ENCODE measurements around the gene RALGAPB. TPM values are rescaled to one million over a fixed set of nuclear protein-coding genes. Genes with fewer than 3 reads are reported as not detected.

RALGAPB gene
- total and polyA plus RNA-seq, 2 of the 13 experiments (the other 11 are each of a cell fraction or from before 2014, with no cell fraction given): 17.6 to 30.6 TPM

GRCh38 chr20:38446441-38447209 is 26.0 kb upstream of the RALGAPB start (continued):
- TF ChIP-seq LRRFIP1 (CRISPR knock-in tag; conservative IDR thresholded peaks at IDR 0.05) (peak; percentile 57), BRF2 (CRISPR knock-in tag; IDR thresholded peaks at IDR 0.05) (peak; percentile 56; the same call in 1 of the 2 replicates), NFKBIZ (CRISPR knock-in tag; IDR thresholded peaks at IDR 0.05) (peak; percentile 96), JUND (CRISPR knock-in tag; IDR thresholded peaks at IDR 0.05) (peak; percentile 71), DR1 (CRISPR knock-in tag; IDR thresholded peaks at IDR 0.05) (peak; percentile 95; the same call in 1 of the 2 replicates), CHD4 (IDR thresholded peaks at IDR 0.05; ENCODE audit: borderline replicate concordance, low read length) (no peak), HINFP (CRISPR knock-in tag; IDR thresholded peaks at IDR 0.05; ENCODE audit: low read depth) (no peak), MAFF (IDR thresholded peaks at IDR 0.05; ENCODE audit: low read depth, low read length) (no peak; the same call in 1 of the 2 replicates), ZNF264 (CRISPR knock-in tag; IDR thresholded peaks at IDR 0.05) (peak; percentile 94), HCFC1 (IDR thresholded peaks at IDR 0.05; ENCODE audit: low read depth, low read length) (peak; percentile 81), ELF4 (CRISPR knock-in tag; IDR thresholded peaks at IDR 0.05; ENCODE audit: borderline replicate concordance) (peak; percentile 86), DBP (CRISPR knock-in tag; IDR thresholded peaks at IDR 0.05; ENCODE audit: not compliant biosample characterization) (peak; percentile 56), RARA (CRISPR knock-in tag; IDR thresholded peaks at IDR 0.05) (peak; percentile 80), ZNF24 (IDR thresholded peaks at IDR 0.05) (peak; percentile 83; the same call in 1 of the 2 replicates), SMARCC2 (IDR thresholded peaks at IDR 0.05) (no peak), POLR2A (IDR thresholded peaks at IDR 0.05; ENCODE audit: insufficient read depth in 1 of 2, low read depth in 2 of 2, low read length in 2 of 2) (peak; percentile 94 to 98), ZNF543 (CRISPR knock-in tag; IDR thresholded peaks at IDR 0.05) (peak; percentile 92), ZSCAN30 (CRISPR knock-in tag; IDR thresholded peaks at IDR 0.05) (peak; percentile 87; the same call in 1 of the 2 replicates), ZBTB49 (CRISPR knock-in tag; IDR thresholded peaks at IDR 0.05; ENCODE audit: borderline replicate concordance) (peak; percentile 73; the same call in 1 of the 2 replicates), RAD21 (CRISPR knock-in tag; IDR thresholded peaks at IDR 0.05) (peak; percentile 94), ZNF891 (CRISPR knock-in tag; IDR thresholded peaks at IDR 0.05) (peak; percentile 98), GFI1 (CRISPR knock-in tag; IDR thresholded peaks at IDR 0.05; ENCODE audit: borderline replicate concordance) (peak; percentile 91), RFX1 (IDR thresholded peaks at IDR 0.05) (no peak)
